Kidney epithelial cell (primary cell): ENCODE measurements around the gene HOXB4. TPM values are rescaled to one million over a fixed set of nuclear protein-coding genes. Genes with fewer than 3 reads are reported as not detected.

Experiments
- DNase-seq: peaks from one replicate; pipeline ENCODE4 v3.0.0-alpha.2; 2010; ENCODE audit warnings: low read depth
- H3K27me3 ChIP-seq: 2 replicates; pipeline ENCODE4 v1.6.0; 2011; ENCODE audit warnings: low read length; ENCODE audit not compliant: control insufficient read depth, insufficient read depth
- H3K36me3 ChIP-seq: 2 replicates; pipeline ENCODE4 v1.5.1; 2011; ENCODE audit warnings: low read length; ENCODE audit not compliant: control insufficient read depth, insufficient read depth
- H3K4me3 ChIP-seq: 2 replicates; pipeline ENCODE4 v1.5.1; 2011; ENCODE audit warnings: low read depth, mild to moderate bottlenecking, control low read depth, low read length
- total RNA-seq: library from RNA; depleted of rRNA; stranded (reverse); fragments of >200 nt; gene quantifications from 2 replicates; pipeline ENCODE4 v1.2.3, GENCODE V29; 2015
- TF ChIP-seq, protein P1 (sequence below): IDR thresholded peaks from 2 replicates; pipeline ENCODE4 v1.5.1; 2011; ENCODE audit warnings: mild to moderate bottlenecking, moderate library complexity, low read length, control low read depth, inconsistent platforms; ENCODE audit not compliant: insufficient read depth, poor library complexity, severe bottlenecking

The HOXB4 gene
- total RNA-seq, 1 donor from 2014 or later, result 3.6 TPM

DNA sequence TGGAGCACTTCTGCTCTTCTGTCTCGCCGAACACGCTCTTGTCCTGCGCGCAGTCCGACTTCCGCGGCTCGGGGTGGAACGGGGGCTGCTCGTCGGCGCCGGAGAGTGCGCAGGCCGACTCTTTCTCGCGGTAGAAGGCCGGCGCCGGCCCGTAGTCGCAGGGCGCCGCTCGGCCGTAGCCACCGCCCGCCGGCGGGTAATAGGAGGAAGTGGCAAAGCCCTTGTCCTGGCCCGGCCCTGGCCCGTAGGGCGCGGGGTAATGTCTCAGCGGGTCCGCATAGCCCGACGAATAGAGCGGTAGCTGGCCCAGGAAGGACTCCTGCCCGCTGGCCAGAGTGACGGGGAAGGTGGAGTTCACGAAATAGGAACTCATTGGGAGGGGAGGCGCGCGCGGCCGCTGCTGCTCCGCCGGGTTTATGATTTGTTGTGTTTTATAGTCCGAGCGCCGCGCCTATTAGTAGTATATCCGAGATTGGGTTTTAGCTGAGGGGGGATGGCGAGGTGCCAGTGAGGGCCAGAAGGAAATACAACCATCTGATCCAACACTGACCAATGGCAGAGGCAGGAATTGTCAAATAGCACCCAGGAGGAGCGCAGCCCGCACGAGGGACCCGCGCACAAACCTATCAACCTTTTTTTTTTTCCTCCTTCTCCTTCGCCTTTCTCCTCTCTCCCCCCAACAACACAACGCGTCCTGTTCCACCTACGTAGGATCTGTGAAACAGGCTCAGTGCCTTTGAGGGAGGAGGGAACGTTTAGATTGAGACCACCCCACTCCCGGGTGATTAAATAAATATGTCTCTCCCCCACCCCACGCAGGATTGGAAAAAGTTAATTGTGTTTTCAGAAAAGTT, 19.9 kb upstream of the HOXB4 start:
- TF ChIP-seq, protein P1, sequence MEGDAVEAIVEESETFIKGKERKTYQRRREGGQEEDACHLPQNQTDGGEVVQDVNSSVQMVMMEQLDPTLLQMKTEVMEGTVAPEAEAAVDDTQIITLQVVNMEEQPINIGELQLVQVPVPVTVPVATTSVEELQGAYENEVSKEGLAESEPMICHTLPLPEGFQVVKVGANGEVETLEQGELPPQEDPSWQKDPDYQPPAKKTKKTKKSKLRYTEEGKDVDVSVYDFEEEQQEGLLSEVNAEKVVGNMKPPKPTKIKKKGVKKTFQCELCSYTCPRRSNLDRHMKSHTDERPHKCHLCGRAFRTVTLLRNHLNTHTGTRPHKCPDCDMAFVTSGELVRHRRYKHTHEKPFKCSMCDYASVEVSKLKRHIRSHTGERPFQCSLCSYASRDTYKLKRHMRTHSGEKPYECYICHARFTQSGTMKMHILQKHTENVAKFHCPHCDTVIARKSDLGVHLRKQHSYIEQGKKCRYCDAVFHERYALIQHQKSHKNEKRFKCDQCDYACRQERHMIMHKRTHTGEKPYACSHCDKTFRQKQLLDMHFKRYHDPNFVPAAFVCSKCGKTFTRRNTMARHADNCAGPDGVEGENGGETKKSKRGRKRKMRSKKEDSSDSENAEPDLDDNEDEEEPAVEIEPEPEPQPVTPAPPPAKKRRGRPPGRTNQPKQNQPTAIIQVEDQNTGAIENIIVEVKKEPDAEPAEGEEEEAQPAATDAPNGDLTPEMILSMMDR, result no peak
- no peak for DNase-seq

DNA sequence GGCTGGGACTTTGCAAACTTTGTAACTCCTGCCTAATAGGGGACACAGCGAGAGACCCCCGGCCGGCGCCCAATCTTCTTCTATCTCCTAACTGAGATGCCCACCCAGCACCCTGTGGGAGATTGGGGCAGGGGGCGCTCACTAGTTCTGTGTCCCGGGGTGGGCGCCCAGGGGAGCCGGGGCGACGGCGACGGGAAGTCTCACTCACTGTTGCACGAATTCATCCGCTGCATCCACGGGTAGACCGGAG, 19.3 kb upstream of the HOXB4 start:
- no peak for DNase-seq
- no peaks in the 10 kb centered on the region for H3K27me3 ChIP-seq
- peak overlapping the region; percentile 92 for H3K4me3 ChIP-seq
- peaks cover 3% of the 10 kb centered on the region for H3K36me3 ChIP-seq
- TF ChIP-seq, protein P1, result no peak

More for the DNA sequence above, 19.9 kb upstream of the HOXB4 start:
- Histone ChIP-seq H3K4me3 (peak overlapping the region; percentile 92), H3K36me3 (peaks cover 3% of the 10 kb centered on the region), H3K27me3 (no peaks in the 10 kb centered on the region)

DNA sequence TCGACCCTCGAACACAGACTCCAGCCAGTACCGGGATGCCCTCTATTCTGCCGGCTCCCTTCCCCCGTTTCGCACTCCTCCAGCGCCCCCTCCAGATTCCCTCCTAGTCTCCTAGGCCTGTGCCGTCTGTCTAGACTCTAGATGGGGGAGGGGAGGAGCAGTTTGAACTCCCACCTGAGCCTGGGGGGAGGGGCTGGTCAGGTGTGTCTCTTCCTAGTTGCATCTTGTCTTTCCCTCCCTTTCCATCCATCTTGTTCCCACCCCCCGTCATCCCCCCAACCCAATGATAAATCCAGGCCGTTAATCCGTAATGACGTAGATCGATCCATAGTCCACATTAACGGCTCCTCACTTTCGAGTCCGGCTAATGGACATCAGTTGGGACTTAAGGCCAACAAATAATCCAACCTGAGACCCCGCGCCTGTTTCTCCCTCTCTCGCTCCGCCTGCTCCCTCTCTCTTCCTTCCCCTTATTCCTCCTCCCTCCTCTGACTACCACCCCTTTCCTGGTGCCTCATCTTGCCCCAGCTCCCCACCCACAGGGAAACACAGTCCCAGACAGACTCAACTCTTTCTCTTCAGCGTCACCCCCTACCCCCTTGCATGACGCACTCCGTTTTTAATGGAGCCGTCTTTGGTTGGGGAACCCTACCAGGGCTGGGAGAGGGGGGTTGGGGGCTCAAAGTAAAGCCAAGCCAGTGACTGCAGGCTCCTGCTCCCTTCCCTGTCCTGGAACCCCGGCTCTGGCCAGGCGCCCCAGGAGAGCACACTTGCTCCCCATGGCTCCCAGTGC, 18.8 kb upstream of the HOXB4 start:
- no peaks in the 10 kb centered on the region for H3K27me3 ChIP-seq
- no peak for DNase-seq
- peak overlapping the region; percentile 92 for H3K4me3 ChIP-seq

DNA sequence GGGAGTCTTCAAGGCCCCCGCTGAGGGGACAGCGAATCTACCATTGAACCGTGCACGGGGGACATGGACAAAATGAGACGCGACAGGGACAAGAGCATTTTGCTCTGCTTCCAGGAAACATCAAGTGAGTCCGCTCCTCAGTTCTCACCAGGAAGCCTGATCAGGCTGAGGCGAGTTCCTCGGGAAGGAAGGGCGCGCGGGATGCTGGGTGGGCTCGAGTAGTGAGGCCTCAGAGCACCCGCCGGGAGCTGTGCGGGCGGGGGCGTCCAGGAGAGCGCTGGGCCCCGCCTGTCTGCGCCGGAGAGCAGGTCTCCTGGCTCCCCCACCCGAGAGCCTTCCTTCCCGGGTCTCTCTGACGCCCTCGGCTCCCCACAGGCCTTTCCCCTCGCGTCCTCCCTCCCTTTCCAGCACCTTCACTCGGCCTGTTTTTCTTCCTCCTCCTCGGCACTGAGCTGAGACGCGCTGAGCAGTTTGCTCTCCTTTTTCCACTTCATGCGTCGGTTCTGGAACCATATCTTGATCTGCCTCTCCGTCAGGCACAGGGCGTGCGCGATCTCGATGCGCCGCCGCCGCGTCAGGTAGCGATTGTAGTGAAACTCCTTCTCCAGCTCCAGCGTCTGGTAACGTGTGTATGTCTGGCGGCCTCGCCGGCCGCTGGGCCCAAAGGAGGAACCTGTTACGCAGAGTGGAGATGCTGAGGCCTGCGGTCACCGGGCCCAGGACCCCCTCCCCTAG, 18.0 kb upstream of the HOXB4 start:
- TF ChIP-seq, protein P1, result no peak
- no peak for DNase-seq
- Histone ChIP-seq H3K4me3 (peak overlapping the region; percentile 92), H3K27me3 (no peaks in the 10 kb centered on the region), H3K36me3 (peaks cover 4% of the 10 kb centered on the region)

More for the DNA sequence above, 18.8 kb upstream of the HOXB4 start:
- peaks cover 4% of the 10 kb centered on the region for H3K36me3 ChIP-seq
- TF ChIP-seq, protein P1, result no peak

DNA sequence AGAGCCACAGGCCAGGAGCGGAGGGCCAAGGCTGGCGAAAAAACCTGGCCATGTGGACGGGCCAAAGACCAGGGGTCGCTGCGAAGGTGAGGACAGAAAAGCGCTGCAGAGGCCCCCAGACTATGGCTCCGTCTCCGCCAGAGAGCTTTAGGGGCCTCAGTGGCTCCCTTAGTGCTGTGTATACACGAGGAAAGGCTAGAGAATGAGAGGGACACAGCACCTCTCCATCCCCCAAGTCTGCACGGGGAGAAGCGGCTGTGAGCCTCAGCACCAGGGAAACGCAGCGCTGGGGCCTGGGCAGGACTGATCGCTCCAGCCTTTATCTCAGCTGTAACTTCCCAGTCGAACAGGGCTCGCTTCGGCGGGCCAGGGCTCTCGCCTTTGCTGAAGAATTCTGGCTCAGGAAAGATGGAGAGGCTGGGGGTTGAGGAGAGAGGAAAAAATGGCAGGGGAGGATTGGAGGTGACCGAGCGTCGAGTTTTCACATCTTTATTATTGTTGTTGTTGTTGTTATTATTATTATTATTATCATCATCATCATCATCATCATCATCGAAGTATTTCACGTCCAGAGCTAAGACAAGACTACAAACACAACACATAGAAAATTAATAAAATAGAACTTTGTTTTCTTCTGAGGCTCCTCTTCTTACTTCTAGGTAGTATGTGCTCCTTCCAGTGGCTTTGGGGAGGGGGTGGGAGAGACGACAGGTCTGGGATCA, 17.3 kb upstream of the HOXB4 start:
- no peaks in the 10 kb centered on the region for H3K27me3 ChIP-seq
- peak overlapping the region; percentile 92 for H3K4me3 ChIP-seq
- DNase-seq, result no peak
- H3K36me3 ChIP-seq, result peaks cover 4% of the 10 kb centered on the region
- TF ChIP-seq, protein P1, result no peak
